ENCODE results near the gene ADD1.

- no peak for TF ChIP-seq CTCF (conservative IDR thresholded peaks at IDR 0.05 in 1 of 2, IDR thresholded peaks at IDR 0.05 in 1 of 2; ENCODE audit: low read depth in 1 of 2, low read length in 2 of 2)
- no peak for TF ChIP-seq EZH2 (IDR thresholded peaks at IDR 0.05; ENCODE audit: low read length, missing control alignments)
Measured at GRCh38 chr4:2830632-2831610, 12.7 kb upstream of the ADD1 start.

Measured in fibroblast of lung (primary cell).